ENCODE data around the gene CRK.
"Not testable (repeated sequence)": the region's sequence is repeated elsewhere in the genome, so short reads cannot be mapped to it uniquely, and the experiment has no call there.

Gene CRK

GRCh38 chr17:1386265-1386664 lies 69.8 kb downstream of the CRK start:
- H3K4me3 ChIP-seq (ENCODE audit: control insufficient read depth, low read depth, low read length): no peak overlapping the region
- DNase-seq (ENCODE audit: low read depth): no peak
- no peak for TF ChIP-seq CTCF (IDR thresholded peaks at IDR 0.05; ENCODE audit: control insufficient read depth, insufficient read depth, low read depth, low read length, missing control alignments)

- H3K4me3 ChIP-seq (ENCODE audit: control insufficient read depth, low read depth, low read length): no peak overlapping the region
- no peak for TF ChIP-seq CTCF (IDR thresholded peaks at IDR 0.05; ENCODE audit: control insufficient read depth, insufficient read depth, low read depth, low read length, missing control alignments)
- DNase-seq (ENCODE audit: low read depth): no peak
Observed at GRCh38 chr17:1385861-1386260, 70.2 kb downstream of the CRK start.

- no peak for TF ChIP-seq CTCF (IDR thresholded peaks at IDR 0.05; ENCODE audit: control insufficient read depth, insufficient read depth, low read depth, low read length, missing control alignments)
- DNase-seq (ENCODE audit: low read depth): no peak
Observed at GRCh38 chr17:1384905-1385435, 71.1 kb downstream of the CRK start.

GRCh38 chr17:1379930-1380313 lies 76.1 kb downstream of the CRK start:
- DNase-seq (ENCODE audit: low read depth): no peak
- TF ChIP-seq CTCF (IDR thresholded peaks at IDR 0.05; ENCODE audit: control insufficient read depth, insufficient read depth, low read depth, low read length, missing control alignments): no peak
- H3K4me3 ChIP-seq (ENCODE audit: control insufficient read depth, low read depth, low read length): no peak overlapping the region

More at GRCh38 chr17:1384905-1385435, 71.1 kb downstream of the CRK start:
- no peak overlapping the region for H3K4me3 ChIP-seq (ENCODE audit: control insufficient read depth, low read depth, low read length)

- no peak overlapping the region for H3K4me3 ChIP-seq (ENCODE audit: control insufficient read depth, low read depth, low read length)
- no peak for TF ChIP-seq CTCF (IDR thresholded peaks at IDR 0.05; ENCODE audit: control insufficient read depth, insufficient read depth, low read depth, low read length, missing control alignments)
- no peak for DNase-seq (ENCODE audit: low read depth)
Observed at GRCh38 chr17:1379208-1379929, 76.7 kb downstream of the CRK start.

- DNase-seq (ENCODE audit: low read depth): not testable (repeated sequence)
Observed at GRCh38 chr17:1378476-1378860, 77.6 kb downstream of the CRK start.

GRCh38 chr17:1377334-1377733 lies 78.7 kb downstream of the CRK start:
- no peak for DNase-seq (ENCODE audit: low read depth)
- no peak for TF ChIP-seq CTCF (IDR thresholded peaks at IDR 0.05; ENCODE audit: control insufficient read depth, insufficient read depth, low read depth, low read length, missing control alignments)

More at GRCh38 chr17:1378476-1378860, 77.6 kb downstream of the CRK start:
- H3K4me3 ChIP-seq (ENCODE audit: control insufficient read depth, low read depth, low read length): not testable (repeated sequence)

More at GRCh38 chr17:1377334-1377733, 78.7 kb downstream of the CRK start:
- no peak overlapping the region for H3K4me3 ChIP-seq (ENCODE audit: control insufficient read depth, low read depth, low read length)
